A549 (cell line): Measurements from ENCODE around the gene DOCK9.

Experiments used
- BHLHE40 ChIP-seq: IDR thresholded peaks from 2 replicates; pipeline ENCODE4 v1.6.1; 2012; ENCODE audit warnings: low read depth, low read length, inconsistent platforms
- CHD2 ChIP-seq: fragments of 150-350 bp; IDR thresholded peaks from 2 replicates; pipeline ENCODE4 v1.6.1; 2014; ENCODE audit warnings: low read length; ENCODE audit not compliant: partially characterized antibody
- CTCF ChIP-seq: fragments of >200 bp; sonication (Bioruptor Twin); formaldehyde crosslinking; IDR thresholded peaks from 3 replicates; pipeline ENCODE4 v1.5.1; 2016
- HOXB5 ChIP-seq: fragments of 250-450 bp; sonication (Bioruptor Pico); IDR thresholded peaks from 2 replicates; pipeline ENCODE4 v1.5.0; 2020; ENCODE audit warnings: mild to moderate bottlenecking, moderate library complexity
- JUNB ChIP-seq: fragments of >200 bp; sonication (Bioruptor Twin); formaldehyde crosslinking; IDR thresholded peaks from 2 replicates; pipeline ENCODE4 v1.6.1; 2016
- MAFK ChIP-seq: fragments of 450-650 bp; IDR thresholded peaks from 2 replicates; pipeline ENCODE4 v1.6.1; 2014; ENCODE audit not compliant: partially characterized antibody
- NPAS2 ChIP-seq: fragments of 250-450 bp; sonication (Bioruptor Pico); IDR thresholded peaks from 2 replicates; pipeline ENCODE4 v1.8.0; 2022; ENCODE audit warnings: mild to moderate bottlenecking, moderate library complexity, borderline replicate concordance
- NR3C1 ChIP-seq: fragments of >200 bp; sonication (Bioruptor Twin); formaldehyde crosslinking; IDR thresholded peaks from 3 replicates; pipeline ENCODE4 v1.6.1; 2017
- POLR2A ChIP-seq: IDR thresholded peaks from 2 replicates; pipeline ENCODE4 v1.6.1; 2012; ENCODE audit warnings: mild to moderate bottlenecking, low read length

GRCh38 chr13:98888222-98888889, 89.5 kb downstream of the DOCK9 start:
- TF ChIP-seq NR3C1 (no peak), NPAS2 (CRISPR knock-in tag) (no peak), CTCF (no peak), MAFK (no peak), HOXB5 (no peak), BHLHE40 (no peak), CHD2 (no peak), POLR2A (no peak), JUNB (no peak)
